HG03575 (cell line): ENCODE measurements around the gene KCNQ1OT1.

Experiments
- ATAC-seq: cut with Tn5 transposase; IDR thresholded peaks from one replicate; pipeline ENCODE4 v1.9.1; 2021; ENCODE audit not compliant: unreplicated experiment, insufficient number of reproducible peaks, low FRiP score; ENCODE audit errors: extremely low read depth

Gene KCNQ1OT1

GRCh38 chr11:2707736-2708135 is 7.9 kb upstream of the KCNQ1OT1 start:
- ATAC-seq, result no peak

DNA sequence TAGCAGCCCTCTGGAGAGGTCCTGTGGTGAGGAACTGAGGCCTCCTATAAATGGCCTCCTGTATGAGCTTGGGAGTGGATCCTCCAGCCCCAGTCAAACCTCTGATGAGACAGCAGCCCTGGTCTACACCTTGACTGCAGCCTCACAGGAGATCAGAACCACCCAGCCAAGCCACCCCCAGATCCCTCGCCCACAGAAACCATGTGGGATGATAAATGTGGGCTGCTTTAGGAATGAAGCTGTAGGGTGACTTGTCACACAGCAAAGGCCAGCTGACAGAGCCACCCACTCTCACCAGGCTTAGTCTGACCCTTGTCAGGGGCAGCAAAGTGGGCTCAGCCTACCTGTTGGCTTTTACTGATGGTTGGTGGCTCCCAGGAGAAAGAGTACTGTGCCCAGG is 6.5 kb upstream of the KCNQ1OT1 start:
- no peak for ATAC-seq

DNA sequence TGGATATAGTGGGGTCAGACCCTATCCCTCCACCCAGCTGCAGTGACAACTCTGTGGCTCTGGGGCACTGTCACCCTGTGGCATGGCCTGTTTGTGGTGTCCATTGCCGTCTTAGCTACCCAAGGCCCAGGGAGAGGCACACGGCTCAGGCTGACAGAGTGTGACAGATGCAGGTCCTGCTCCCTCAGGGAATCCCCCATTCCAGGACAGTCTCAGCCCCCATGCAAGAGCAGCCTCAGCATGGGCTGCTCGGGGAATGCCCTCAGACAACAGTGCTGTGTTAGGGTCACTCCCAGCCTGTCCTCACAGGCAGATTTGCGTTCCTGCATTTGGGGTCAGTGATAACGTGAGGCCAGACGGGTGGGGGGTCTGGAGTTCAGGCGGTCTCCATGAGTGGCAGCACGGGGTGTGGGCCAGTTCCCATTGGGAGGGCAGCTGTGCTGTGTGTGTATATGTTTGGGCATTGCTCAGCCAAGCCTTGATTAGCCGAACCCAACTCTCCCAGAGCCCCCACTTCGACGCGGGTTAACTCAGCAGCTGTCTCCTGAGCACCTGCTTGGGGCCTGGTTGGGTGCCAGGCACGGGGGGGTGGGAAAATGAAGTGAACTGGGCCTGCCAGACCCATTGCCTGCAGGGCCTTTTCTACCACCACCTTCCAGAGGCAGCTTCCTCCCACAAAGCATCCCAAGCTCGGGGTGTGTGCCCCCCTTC is 5.3 kb upstream of the KCNQ1OT1 start:
- ATAC-seq, result no peak

DNA sequence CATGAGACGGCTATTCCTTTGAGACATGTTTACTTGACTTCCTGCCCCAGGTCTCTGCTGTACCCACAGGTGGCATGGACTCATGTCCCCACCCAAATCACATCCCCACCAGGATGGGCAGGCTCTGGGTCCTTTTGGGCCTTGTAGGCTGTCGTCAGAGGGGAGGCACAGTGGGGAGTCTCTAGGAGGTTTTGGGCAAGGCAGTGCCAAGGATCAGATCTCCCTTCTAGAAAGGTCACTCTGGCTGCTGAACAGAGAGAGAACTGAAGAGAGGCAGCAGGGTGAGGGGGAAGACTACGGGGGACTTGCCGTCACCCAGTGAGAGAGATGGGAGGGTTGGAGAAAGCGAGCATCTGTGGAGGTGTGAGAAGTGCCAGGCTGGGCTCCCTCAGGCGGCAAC is 4.6 kb upstream of the KCNQ1OT1 start:
- no peak for ATAC-seq

DNA sequence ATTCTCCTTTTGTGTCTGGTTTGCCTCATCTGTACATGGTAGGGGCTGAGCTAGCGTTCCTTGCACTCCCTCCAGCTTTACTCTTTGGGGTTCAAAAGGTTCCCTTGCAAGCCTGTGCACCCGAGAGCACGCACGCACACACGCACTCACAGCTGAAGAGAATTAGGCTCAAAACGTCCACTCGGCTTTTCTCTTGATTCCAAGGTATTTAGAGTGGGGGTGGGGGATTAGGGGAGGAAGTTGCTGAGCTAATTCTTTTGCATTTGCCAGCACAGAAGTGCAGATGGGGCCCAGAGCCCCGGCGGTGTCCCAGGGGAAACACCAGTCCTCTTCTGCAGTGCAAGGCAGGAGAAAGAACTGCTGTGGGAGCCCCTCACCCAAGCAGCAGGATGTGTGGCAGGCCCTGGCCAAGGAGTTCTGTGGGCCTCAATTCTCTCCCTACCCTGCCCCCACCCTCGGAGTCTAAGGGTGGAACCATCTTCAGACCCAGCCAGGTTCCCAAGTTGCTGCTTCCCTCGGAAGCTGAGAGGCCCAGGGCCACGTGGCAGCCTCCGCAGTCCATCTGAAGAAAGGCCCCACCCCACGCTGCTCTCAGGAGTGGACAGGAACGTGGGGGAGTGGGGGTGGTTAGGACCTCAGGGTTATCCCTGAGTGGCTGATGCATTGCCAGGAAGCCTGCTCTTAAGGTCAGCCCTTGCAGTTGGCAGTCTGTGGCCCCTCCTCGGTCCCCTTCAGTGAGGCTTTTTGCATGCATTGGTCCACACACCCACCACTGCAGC is 3.8 kb upstream of the KCNQ1OT1 start:
- no peak for ATAC-seq

GRCh38 chr11:2702771-2703362 is 3.1 kb upstream of the KCNQ1OT1 start:
- no peak for ATAC-seq

- ATAC-seq, result no peak
These were observed 2.2 kb upstream of the KCNQ1OT1 start for GRCh38 chr11:2701898-2702434.

GRCh38 chr11:2701230-2701629 is 1.4 kb upstream of the KCNQ1OT1 start:
- no peak for ATAC-seq

GRCh38 chr11:2700415-2701211 is 819 bp upstream of the KCNQ1OT1 start:
- ATAC-seq, result no peak

- no peak for ATAC-seq
These were observed 636 bp downstream of the KCNQ1OT1 start for GRCh38 chr11:2699185-2699530.

DNA sequence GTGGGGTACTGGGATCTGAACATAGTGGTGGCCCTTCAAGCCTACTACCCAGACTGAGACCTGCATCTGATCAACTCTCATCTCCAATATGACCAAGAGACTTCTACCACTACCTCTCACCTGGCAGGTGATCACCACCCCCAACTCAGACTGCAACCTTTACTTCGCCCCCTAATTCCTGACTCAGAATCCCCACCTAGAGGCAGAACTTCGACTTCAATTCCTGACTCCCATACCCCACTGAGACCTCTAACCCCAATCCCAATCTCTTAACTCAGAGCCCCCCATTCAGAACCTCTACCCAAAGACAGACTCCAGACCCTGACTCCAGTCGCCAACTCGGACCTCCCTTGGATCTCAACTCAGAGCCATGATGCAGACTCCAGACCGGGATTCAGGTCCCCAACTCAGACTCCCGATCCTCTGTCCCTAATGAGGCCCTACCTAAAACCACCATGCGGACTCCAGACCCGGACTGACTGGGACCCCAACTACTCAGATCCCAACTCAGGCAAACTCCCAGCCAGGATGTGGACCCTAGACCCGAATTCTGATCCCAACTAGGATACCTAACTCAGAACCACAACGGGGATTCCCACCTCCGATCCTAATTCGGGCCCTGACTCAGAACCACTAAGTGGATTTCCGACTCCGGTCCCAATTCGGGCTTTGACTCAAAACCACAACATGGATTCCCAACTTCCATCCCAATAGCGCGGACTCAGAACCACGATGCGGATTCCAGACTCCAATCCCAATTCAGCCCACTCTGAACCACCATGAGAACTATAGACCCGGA is 1.2 kb downstream of the KCNQ1OT1 start:
- no peak for ATAC-seq

DNA sequence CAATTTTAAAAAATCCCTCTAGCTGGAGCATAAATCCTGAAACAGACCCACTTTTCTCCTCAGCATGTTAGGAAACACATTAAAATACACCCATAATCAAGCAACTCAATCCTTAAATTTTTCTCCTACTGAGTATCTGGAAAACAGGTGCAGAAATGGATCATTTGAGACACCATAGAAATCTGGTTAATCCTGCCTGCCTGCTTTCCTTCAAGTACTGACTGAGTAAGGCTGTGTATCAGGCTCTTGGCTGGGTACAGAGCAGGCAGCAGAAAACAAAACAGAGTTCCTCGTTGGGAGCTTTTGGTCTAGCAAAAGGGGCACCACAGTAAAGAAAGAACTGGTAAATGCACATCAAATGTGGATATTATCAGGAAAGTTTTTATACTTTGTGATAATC is 1.9 kb downstream of the KCNQ1OT1 start:
- ATAC-seq, result no peak

DNA sequence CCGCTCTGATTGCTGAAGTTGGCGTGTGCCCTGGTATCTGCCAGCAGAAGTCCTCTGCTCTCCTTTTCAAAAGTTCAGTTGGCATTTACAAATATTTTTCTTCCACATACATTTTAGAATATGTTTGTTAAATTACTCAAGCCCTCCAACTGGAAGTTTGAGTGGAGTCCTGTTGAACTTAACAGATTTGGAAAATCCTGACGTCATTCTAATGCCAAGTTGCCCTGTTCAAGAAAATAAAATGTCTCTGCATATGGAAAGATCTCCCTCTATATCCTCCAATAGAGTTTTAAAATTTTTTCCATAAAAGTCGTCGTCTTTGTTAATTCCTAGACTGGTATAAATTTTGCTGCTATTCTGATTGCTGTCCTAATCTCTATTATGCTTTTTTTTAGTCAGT is 3.3 kb downstream of the KCNQ1OT1 start:
- ATAC-seq, result no peak

GRCh38 chr11:2694995-2695939 is 4.5 kb downstream of the KCNQ1OT1 start:
- ATAC-seq, result no peak

- no peak for ATAC-seq
These were observed 5.3 kb downstream of the KCNQ1OT1 start for GRCh38 chr11:2694495-2694894.

DNA sequence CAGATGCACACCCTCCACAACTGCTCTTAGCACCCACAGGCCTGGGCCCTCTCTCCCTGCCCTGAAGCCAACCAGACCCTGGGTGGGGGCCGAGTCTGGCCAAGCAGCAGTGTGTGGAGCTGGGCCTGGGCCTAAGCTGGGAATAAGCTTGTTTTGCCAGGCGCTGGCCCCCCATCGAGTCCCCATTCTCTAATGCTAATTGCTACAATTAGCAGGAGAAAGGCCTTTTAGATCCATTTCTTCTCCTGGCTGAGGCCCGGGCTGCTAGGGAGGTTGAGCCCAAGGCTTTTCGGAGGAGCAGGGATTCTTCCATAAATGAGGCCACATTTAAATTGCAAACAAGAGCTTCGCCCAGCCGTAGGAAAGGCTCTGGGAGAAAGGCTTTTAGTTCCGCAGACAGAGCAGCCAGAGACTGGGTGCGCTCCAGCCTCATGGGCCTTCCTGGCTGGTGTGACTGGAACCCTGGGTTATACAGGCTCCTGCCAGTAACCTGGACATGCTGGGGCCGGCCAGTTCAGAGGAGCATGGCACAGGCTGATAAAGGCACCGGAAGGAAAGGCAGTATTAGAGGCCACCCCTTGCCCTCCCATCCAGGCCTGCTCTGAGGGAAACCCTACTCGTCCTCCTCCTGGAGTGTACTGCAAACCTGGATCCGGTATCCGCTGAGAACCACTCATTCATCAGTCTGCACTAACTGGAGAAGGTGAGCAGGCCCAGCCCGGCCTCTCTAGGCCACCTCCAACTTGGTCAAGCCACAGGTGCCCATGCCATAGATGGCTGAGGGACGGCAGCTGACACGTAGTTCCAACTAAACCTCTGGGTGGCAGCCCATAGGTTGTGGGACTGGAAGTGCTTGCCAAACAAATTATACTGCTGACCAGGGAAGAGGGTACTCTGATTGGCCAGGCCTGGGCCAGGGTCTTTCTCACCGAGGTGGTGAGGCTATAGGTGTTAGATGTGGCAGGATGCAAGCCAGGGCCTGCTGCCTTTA is 6.2 kb downstream of the KCNQ1OT1 start:
- no peak for ATAC-seq
